GM19351 (cell line): Measurements from ENCODE around the gene SLPI.

ENCODE experiments used
- ATAC-seq: cut with Tn5 transposase; IDR thresholded peaks from one replicate; pipeline ENCODE4 v1.9.1; 2021; ENCODE audit warnings: mild to moderate bottlenecking, moderate library complexity; ENCODE audit not compliant: unreplicated experiment

SLPI gene

DNA sequence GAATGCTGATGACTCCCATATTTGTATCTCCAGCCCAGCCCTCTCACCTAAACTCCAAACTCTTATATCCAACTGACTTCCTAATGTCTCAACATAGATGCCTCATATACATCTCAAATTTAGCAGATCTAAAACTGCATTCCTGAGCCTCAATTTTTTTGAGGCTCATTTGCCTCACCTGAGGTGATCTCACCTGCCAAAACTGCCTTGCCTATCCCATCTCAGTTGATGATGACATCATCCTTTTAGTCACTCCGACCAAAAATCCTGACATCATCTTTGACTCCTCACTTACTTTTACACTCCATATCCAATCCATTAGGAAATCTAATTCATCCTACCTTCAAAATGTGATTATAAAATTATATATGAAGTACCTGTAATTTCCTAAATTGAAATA, 25.6 kb upstream of the SLPI start:
- ATAC-seq: no peak

DNA sequence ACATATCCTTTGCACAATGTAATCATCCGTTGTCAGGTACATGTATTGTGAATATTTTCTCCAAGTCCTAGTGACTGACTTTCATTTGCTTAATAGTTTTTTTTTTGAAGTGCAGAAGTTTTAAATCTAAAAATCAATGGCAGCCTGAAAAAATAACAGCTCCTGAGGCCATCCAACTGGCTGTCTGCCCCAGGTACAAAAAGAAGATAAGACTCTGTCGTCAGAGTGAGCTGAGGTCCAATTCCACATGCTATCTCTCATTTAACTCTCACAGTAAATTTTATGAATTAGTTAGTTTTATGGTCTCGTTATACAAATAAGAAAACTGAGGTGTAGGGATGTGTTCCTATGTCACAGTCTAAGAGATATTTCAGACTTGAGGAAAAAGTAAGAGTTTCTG, 21.0 kb upstream of the SLPI start:
- ATAC-seq: no peak

DNA sequence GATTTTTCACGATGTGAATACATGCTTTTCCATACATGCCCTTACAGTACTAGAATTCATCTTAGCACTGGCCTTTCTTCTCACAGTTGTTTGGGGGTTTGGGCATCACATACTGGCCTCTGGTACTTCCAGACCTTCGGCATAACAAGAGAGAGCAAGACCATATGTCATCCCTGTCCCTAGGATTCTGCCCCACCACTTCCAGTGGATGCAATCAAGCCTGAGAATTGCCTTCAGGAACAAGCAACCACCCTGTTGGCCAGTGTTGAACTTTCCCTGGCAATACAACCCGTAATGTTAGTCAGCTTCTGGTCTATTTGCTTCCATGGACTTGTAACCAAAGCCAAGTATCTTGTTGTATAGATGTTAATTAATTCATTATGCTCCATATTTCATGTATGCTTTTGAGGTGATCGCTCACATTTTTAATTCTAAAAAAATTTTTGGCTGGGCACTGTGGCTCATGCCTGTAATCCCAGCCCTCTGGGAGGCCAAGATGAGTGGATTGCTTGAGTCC, 15.4 kb upstream of the SLPI start:
- no peak for ATAC-seq

DNA sequence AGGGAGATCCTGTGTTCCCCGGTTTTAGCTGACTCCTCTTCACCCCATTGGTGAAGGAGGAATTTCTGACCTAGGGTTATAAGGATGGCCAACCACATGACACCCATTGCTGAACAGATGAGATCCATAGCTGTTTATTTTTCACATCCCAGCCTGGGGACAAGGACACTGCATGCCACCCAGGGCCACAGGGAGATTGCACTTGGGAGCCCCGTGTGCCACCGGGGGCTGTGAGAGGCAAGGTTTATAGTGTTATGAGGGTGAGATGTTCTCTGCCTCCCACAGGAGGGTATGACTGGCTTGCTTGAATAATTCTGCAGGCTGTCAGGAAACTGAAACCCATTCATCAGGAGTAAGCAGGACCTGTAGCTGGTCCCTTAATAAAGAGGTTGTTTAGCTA, 14.7 kb upstream of the SLPI start:
- ATAC-seq: no peak

DNA sequence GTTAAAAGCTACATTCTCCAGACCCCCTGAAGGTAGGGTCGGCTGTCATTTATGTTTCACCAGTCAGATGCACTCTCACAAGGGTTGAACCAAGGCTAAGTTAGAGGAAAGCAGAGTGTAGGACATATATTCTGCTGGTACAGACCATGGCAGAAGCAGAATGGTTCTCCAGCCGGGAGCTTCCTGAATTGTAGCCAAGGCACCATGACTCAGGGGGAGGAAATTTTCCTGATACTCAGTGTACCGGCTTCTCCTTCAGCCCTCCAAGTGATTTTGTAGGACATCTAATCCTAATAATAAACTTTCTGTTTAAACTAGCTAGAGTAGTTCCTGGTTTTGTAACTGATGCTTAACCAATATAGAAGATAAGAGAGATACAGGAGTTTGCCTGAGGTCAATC, 14.2 kb upstream of the SLPI start:
- ATAC-seq: no peak

DNA sequence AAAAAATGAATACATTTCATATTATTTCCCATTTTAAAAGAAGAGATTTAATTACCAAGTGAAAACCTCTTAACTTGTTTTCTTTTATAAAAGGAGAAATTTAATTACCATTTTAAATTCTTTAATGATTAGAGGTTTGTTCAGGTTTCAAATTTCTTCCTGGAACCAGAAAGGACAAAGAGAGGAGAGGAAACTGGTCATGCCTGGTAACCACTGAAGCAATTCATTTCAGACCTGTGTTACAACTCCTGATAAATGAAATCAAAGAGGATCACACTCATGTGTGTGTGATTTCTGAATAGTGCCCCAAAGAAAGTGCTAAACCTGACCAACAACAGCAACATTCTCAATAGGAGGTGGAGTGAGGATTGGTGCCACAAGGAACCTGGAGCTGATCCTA, 12.6 kb upstream of the SLPI start:
- no peak for ATAC-seq

DNA sequence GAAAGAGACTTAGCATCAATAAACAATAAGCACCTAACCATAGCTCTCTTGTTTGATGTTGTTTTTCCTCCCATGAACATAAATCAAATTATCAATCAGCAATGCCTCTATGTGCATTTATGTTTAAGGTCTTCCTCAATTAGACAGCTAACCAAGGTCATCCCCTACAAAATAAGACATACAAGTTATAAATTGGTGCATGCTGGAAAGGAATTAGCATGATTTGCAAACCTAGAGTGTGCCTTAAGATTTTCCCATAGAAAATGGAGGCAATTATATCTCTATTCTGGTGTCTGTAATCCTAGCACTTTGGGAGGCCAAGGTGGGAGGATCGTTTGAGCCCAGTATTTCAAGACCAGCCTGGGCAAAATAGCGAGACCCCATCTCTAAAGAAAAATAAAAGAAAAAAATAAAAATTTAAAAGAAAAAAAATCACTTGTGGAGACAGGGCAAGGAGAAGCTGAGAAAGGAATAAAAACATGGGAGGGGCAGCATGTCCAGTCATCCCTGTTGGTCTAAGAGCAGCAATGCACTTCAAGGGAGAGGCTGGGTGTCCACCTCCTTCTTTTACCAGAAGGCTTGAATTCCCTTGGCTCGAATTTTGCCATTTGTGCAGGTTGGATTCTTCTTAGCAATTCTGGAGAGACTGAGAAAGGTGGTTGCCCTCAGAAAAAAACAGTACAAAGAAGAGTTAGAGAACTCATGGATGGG, 9.3 kb upstream of the SLPI start:
- ATAC-seq: no peak

DNA sequence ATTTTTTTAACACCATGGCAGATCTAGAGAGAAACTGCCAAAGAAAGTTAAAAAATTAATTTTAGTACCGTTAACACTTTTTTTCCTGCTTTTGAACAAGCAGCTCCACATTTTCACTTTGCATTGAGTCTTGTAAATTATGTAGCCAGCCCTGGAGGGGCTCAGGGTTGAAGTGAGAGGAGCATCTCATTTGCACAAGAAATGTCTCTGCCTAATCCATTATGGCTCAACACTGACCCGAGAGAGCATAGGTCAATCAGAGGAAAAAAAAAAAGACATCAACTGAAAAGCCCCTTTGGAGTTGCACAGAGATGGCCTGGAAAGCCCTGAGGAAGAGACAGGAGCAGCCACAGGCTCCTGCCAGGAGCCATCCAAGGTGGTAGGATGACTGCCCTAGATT, 4.3 kb upstream of the SLPI start:
- no peak for ATAC-seq

DNA sequence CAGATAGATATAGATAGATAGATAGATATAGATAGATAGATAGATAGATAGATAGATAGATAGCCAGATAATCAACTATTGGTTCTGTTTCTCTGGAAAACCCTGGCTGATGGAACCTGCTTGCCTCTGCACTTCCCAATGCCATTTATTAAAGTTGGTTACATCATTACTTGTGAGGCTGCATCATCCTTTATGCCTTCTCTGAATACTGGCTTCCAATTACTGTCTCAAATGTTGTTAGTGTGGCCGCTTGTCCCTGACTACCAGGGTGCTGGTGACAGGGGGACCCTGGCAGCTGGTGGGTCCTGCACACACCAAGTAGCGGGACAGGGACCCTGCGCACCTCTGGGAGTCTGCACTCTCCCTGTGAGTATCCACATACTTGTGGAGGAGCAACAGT, 3.9 kb upstream of the SLPI start:
- ATAC-seq: no peak

DNA sequence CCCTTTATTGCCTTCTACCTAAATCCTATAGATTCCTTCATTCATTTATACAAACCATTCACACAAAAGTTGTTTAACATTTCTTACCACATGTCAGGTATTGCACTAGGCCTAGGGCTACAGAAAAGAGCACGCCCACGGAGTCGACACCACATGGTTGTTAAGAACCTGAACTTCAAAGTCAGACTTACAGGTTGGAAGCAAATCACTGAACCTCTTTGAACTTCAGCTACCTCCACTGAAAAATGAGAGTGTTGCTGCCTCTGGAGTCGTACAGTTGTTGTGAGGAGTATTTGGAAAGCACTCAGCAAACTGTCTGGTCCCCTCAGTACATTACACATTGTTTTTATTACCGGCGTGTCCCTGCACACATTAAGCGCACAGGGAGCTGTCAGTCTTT, 3.3 kb upstream of the SLPI start:
- no peak for ATAC-seq

DNA sequence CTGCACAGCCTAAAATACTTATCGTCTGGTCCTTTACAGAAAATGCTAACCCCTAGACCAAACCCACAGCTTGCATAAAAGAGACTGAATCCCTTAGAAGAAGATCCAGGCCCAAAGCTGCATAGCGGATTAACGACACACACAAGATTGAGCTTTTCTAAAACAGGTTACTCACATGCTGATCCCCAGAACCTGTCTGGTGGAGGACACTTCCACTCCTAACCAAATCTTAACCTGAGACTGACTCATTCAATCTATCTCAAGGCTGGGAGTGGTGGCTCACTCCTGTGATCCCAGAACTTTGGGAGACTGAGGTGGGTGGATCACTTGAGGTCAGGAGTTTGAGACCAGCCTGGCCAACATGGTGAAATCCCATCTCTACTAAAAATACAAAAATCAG, 2.8 kb upstream of the SLPI start:
- ATAC-seq: no peak

DNA sequence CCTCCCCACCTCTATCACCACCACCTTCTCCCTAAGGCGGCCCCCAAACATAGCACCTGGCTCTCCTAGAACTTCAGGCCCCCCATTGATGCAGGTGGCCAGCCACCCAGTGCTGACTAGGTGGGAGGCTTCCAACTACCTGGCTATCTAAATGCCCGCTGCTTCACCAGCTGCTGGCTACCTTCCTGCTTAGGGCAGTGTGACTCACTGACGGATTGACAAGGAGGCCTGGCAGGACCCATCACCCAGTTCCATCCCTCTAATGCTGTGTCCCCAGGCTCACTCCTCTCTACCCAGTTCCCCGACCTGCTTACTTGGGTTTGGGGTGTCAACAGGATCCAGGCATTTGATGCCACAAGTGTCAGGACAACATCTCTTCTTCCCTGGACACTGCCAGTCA, 1.1 kb downstream of the SLPI start:
- no peak for ATAC-seq

DNA sequence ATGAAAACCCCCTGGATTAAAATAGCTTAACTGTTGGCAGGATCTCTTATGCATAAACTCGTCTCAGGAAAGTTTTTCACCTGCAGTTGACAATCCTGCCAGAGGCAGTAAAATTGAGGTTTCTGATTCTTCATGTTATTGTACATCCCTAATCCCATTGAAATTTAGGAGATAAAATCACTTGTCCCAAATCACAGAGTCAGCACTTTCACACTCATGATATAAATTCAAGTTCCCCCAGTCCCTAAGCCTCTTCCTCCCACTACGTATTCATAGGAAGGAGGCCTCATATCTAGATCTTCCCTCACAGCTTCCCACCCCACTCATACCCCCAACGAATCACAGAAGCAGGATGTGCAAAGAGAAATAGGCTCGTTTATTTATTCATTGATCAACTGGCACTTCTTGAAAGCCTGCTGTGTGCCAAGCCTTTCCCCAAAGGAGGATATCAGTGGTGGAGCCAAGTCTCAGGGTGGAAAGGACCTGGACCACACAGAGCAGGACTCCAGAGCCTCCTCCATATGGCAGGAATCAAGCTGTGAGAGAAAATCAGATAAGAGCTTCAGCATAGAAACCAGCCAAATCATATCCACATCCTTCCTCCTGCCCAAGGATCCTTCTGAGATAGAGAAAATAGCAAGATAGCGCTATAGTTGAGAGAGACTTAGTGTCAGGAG, 2.3 kb downstream of the SLPI start:
- ATAC-seq: no peak

DNA sequence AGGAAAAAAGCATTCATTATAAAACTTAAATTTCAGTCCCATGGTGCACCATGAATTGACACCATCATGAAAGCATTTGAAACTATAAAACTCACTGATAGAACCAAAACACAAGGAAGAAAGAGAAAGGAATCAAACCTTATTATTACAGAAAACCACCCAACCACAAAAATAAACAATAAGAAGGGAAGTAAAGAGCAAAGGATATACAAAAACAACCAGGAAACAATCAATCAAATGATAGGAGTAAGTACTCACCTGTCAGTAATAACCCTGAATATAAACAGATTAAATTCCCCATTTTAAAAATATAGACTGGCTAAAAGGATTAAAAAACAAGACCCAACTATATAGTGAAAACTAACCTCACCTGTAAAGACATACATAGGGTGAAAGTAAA, 5.8 kb downstream of the SLPI start:
- ATAC-seq: no peak

DNA sequence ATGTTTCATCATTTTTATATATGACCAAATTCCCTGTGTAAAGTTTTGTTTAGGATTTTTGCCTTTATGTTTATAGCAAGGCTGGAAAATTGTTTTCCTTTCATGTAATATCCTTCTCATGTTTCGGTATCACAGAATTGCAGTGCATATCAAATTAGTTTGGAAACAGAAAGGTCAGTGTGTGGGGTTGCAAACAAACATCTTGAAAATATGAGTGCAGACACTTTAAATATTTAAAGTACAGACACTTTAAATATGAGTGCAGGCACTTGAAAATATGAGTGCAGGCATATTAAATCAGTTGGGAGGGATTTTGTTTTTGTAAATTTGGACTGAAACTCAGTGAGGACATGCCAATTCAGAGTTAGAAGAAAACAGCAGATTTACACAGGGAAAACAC, 6.5 kb downstream of the SLPI start:
- ATAC-seq: no peak

DNA sequence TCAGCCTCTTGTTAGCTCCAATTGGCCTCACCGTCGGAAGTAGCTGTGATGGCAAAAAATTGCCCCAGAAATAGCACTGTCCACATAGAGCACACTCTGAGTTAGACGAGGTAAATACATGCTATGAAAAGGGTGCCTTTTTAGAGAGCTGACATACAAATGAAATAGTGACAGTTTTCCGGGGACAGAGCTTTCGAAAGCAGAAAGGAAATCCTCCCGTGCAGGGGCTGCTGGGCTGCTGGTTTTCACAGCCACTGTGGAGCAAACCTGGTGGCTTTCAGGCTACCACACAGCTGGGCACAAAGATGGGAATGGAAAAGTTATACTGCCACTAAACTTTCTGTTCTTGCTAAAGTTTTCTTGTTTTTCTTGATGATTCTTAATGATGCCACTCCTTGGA, 8.3 kb downstream of the SLPI start:
- no peak for ATAC-seq

DNA sequence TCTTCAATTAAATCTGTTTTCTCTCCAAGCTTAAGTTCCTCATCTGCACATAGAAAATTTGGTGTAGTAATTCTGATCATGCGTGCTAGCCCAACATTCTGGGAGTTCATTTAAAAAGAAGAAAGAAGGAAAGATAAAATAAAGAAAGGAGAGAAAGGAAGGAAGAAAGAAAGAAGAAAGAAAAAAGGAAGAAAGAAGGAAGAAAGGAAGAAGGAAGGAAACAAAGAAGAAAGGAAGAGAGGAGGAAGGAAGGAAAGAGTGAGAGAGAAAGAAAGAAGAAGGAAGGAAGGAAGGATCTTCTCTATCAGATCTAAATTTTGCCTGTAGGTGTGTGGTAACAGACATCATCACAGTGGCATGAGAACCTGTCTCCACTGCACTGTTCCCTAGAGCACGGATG, 16.2 kb downstream of the SLPI start:
- no peak for ATAC-seq

DNA sequence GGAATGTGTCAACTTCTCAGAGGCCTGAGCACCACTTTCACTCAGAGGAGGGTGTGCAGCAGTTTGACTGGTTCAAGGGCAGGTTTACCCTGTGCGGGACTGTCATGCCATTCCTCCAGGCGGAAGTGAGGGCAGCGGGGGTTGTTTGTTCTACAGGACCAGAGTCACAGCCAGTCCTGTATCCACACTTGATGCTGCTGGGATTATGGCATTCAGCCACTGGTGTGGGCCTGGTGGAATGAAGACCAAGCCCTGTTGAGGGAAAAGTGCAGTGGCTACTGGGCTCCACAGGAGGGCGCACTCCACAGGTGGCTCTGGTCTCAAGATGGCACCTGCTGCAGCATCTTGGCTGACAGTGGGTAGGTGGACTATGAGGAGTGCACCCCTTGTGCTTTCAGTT, 18.4 kb downstream of the SLPI start:
- ATAC-seq: no peak

DNA sequence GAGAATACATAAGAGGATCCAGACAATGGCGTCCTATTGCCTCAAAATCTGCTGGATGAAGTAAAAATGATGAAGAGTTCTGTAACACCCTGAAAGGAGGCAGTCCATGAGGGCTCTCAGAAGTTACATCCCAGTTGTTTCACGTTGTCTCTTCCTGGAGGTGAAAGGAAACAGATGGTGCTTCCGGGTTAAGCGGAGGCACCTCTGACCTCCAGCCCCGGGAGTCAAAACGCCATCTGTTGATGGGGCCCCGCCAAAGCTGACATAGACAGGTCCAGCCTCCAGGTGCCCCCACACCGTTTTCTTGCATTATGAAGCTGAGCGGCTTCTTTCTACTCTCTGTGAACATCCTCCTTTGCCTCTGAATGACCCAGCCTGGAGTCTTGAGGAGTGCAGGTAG, 23.7 kb downstream of the SLPI start:
- no peak for ATAC-seq

DNA sequence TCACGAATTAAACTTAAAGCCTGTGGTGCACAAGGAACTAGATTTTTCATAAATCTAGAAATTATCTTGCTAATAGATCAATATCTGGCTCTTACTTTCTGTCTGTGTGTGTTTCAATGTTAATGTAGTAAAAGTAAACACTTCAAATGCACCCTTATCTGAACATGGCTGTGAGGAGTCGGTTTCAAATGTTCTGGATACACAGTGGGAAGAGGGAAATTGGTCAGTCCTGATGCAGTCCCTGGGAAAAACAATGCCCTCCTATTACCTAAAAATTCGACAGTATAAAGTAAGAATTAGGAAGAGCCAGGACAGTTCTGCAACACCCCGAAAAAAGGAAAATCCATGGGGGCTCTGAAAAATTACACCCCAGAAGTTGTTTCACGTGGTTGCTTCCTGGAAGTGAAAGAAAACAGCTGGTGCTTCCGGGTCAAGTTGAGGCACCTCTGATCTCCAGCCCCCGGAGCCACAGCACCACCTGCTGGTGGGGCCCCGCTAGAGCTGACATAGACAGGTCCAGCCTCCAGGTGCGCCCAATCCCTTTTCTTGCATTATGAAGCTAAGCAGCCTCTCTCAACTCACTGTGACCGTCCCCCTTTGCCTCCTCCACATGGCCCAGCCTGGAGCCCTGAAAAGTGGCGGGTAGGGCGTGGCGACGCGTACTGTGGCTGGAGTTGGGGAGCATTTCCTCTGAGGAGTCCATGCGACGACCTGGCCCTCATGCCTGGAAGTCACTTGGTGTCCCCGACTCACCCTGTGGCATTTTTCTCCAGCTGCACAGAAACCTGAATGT, 24.9 kb downstream of the SLPI start:
- no peak for ATAC-seq

DNA sequence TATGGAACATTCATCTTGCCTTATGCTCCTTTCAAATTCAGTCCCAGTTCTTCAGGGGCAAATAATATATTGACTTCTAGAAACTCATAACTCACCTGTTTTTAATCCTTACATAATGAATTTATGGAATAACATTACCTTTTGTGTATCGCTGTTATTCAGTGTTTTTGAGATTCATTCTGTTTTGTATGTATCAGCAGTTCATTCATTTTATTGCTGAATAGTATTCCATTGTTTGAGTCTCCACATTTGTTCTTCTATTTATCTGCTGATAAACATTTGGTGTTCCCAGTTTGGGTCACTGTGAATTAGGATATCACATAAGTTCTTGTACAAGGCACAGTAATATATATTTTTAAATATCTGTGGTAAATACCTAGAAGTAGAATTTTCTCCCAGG, 28.1 kb downstream of the SLPI start:
- no peak for ATAC-seq

DNA sequence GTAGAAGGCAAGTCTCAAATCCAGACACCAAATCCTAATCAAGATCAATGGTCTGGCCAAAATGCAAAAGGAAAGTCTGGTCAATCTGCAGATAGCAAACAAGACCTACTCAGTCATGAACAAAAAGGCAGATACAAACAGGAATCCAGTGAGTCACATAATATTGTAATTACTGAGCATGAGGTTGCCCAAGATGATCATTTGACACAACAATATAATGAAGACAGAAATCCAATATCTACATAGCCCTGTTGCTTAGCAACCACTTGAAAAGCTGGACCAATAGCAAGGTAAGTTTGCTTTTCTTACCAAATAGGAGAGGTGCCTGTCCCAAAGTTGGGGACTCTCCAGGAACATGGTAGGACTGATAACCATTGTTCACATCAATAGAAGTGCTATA, 31.2 kb downstream of the SLPI start:
- ATAC-seq: no peak
